B cell (primary cell): Measurements from ENCODE around the gene ART5. TPM values are rescaled to one million over a fixed set of nuclear protein-coding genes. Genes with fewer than 3 reads are reported as not detected.
"Not testable (repeated sequence)": the region's sequence is repeated elsewhere in the genome, so short reads cannot be mapped to it uniquely, and the experiment has no call there.

Experiments
- ATAC-seq: fragments of 200-7000 bp; cut with Tn5 transposase; one replicate; pipeline ENCODE4 v1.10.0; 2021; ENCODE audit warnings: low read depth, mild to moderate bottlenecking, moderate number of reproducible peaks, moderate library complexity
- CTCF ChIA-PET: fragments of 350-600 bp; sonication (Branson Sonifier 250); formaldehyde crosslinking; loops from one replicate; lab custom pipeline; 2021; ENCODE audit warnings: antibody characterized with exemption, inconsistent platforms; lab: Charles Lee
- POLR2A ChIA-PET: fragments of 350-600 bp; sonication (Branson Sonifier 250); formaldehyde crosslinking; loops from one replicate; lab custom pipeline; 2021; ENCODE audit warnings: antibody characterized with exemption; lab: Charles Lee
- DNase-seq: peaks from one replicate; pipeline ENCODE4 v3.0.0; 2013
- H2AFZ ChIP-seq: 2 replicates; pipeline ENCODE4 v1.6.1; 2012; ENCODE audit warnings: mild to moderate bottlenecking, low read depth, low read length; ENCODE audit not compliant: insufficient read depth, poor library complexity, severe bottlenecking
- H3K27ac ChIP-seq, 2 donors: 1 replicate in 1 of 2; 2 replicates in 1 of 2; pipeline ENCODE4 v1.5.1; 2012 to 2013; ENCODE audit warnings: low read length in 2 of 2, mild to moderate bottlenecking in 2 of 2, moderate library complexity in 1 of 2
- H3K27me3 ChIP-seq, 4 experiments: fragments of 200-600 bp in 1 of 4; sonication (generic) in 1 of 4; replicated peaks in 1 of 4; 1 replicate in 2 of 4; 2 replicates in 2 of 4; pipeline versions ENCODE4 v1.6.1 to v1.7.0; 2013 to 2016; ENCODE audit warnings: low read length in 3 of 4, mild to moderate bottlenecking in 2 of 4, mixed read lengths in 1 of 4, moderate library complexity in 1 of 4; ENCODE audit not compliant: insufficient read depth in 4 of 4, control insufficient read depth in 3 of 4; ENCODE audit errors: control extremely low read depth in 1 of 4
- H3K36me3 ChIP-seq, 2 experiments: replicated peaks in 1 of 2; 1 replicate in 1 of 2; 2 replicates in 1 of 2; pipeline versions ENCODE4 v1.6.1 to v1.7.1; 2013; ENCODE audit warnings: low read length in 1 of 2; ENCODE audit not compliant: insufficient read depth in 2 of 2, control insufficient read depth in 1 of 2; ENCODE audit errors: control extremely low read depth in 1 of 2, extremely low read depth in 1 of 2
- H3K4me1 ChIP-seq, 2 donors: fragments of 200-600 bp in 1 of 2; sonication (generic) in 1 of 2; 1 replicate in 1 of 2; 2 replicates in 1 of 2; pipeline versions ENCODE4 v1.5.1 to v1.6.1; 2013 to 2017; ENCODE audit warnings: low read length in 2 of 2; ENCODE audit not compliant: control insufficient read depth in 2 of 2, insufficient read depth in 2 of 2
- H3K4me2 ChIP-seq: replicated peaks from 2 replicates; pipeline ENCODE3; 2012; ENCODE audit warnings: mild to moderate bottlenecking, low read depth, low read length; ENCODE audit not compliant: poor library complexity, severe bottlenecking
- H3K4me3 ChIP-seq, 5 experiments: fragments of 200-600 bp in 1 of 5; sonication (generic) in 1 of 5; 1 replicate in 3 of 5; 2 replicates in 2 of 5; pipeline versions ENCODE4 v1.5.1 to v1.7.0; 2011 to 2016; ENCODE audit warnings: low read length in 4 of 5, mild to moderate bottlenecking in 4 of 5, low read depth in 2 of 5, control low read depth in 1 of 5, moderate library complexity in 1 of 5; ENCODE audit not compliant: insufficient read depth in 1 of 5; ENCODE audit errors: control extremely low read depth in 1 of 5, extremely low read depth in 1 of 5
- H3K79me2 ChIP-seq: fragments of 200-600 bp; sonication (generic); one replicate; pipeline ENCODE4 v1.6.0; 2016; ENCODE audit warnings: low read length; ENCODE audit not compliant: control insufficient read depth, insufficient read depth
- H3K9ac ChIP-seq: fragments of 200-600 bp; sonication (generic); 2 replicates; pipeline ENCODE4 v1.6.1; 2017; ENCODE audit warnings: mild to moderate bottlenecking, low read length, moderate library complexity
- H3K9me3 ChIP-seq, 3 donors: one replicate each; pipeline versions ENCODE4 v1.6.1 to v1.7.1; 2013; ENCODE audit warnings: low read length in 2 of 3; ENCODE audit not compliant: control insufficient read depth in 2 of 3, insufficient read depth in 1 of 3; ENCODE audit errors: control extremely low read depth in 1 of 3
- H4K20me1 ChIP-seq: 2 replicates; pipeline ENCODE4 v1.6.0; 2012; ENCODE audit warnings: mild to moderate bottlenecking, low read length; ENCODE audit not compliant: insufficient read depth, control insufficient read depth, poor library complexity, severe bottlenecking
- H3K27ac Mint-ChIP-seq: one replicate; pipeline ENCODE4 v1.8.0; 2021; ENCODE audit warnings: mixed read lengths
- H3K27me3 Mint-ChIP-seq: one replicate; pipeline ENCODE4 v1.8.0; 2021; ENCODE audit warnings: mixed read lengths
- H3K4me1 Mint-ChIP-seq: one replicate; pipeline ENCODE4 v1.8.0; 2021; ENCODE audit warnings: mixed read lengths
- H3K4me3 Mint-ChIP-seq: one replicate; pipeline ENCODE4 v1.8.0; 2021; ENCODE audit warnings: mixed read lengths
- H3K9me3 Mint-ChIP-seq: one replicate; pipeline ENCODE4 v1.8.0; 2022; ENCODE audit warnings: mixed read lengths; ENCODE audit not compliant: insufficient read depth
- WGBS: methylation state at CpG from one replicate; pipeline ENCODE4 v1.1.5; 2013; ENCODE audit warnings: missing lambda C conversion rate; ENCODE audit not compliant: insufficient coverage; 5-methylcytosine and 5-hydroxymethylcytosine counted together
- intact Hi-C: fragments of 100-400 bp; cut with micrococcal nuclease; formaldehyde crosslinking; loops from one replicate; pipeline ENCODE4 v1.10.0; 2022
- polyA plus RNA-seq: library from polyadenylated mRNA; depleted of rRNA; stranded (reverse); fragments of >200 nt; gene quantifications from 2 replicates; pipeline ENCODE4 v1.2.3, GENCODE V29; 2012
- total RNA-seq, 2 donors: library from RNA; stranded (reverse); fragments of 120-200 nt in 1 of 2; gene quantifications; 1 replicate in 1 of 2; 2 replicates in 1 of 2; pipeline versions ENCODE4 v1.2.3 to v1.2.4, GENCODE V29; 2013 to 2022

ART5 gene
- total and polyA plus RNA-seq, 2 donors (not counting 1 experiment from before 2014, with no cell fraction given) = not detected

DNA sequence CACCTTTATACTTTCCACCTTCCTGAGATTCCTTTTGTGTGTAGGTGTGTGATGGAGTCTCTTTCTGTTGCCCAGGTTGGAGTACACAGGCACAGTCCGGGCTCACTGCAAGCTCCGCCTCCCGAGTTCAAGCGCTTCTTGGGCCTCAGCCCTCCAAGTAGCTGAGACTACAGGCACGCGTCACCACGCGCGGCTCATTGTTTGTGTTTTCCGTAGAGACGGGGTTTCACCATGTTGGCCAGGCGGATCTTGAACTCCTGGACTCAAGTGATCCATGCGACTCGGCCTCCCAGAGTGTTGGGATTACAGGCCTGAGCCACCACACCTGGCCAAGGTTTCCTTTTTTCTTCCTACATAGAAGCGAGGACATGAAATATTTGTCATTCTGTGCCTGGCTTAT, 44.0 kb downstream of the ART5 start:
- H3K4me1 ChIP-seq, POLR2A ChIA-PET, H3K27me3 ChIP-seq, H4K20me1 ChIP-seq, ATAC-seq, H3K27me3 Mint-ChIP-seq, H3K4me2 ChIP-seq, CTCF ChIA-PET, DNase-seq, H3K27ac ChIP-seq, H3K9me3 ChIP-seq, H3K27ac Mint-ChIP-seq, H3K9ac ChIP-seq, H3K9me3 Mint-ChIP-seq, H3K4me3 ChIP-seq, H3K4me3 Mint-ChIP-seq, H3K4me1 Mint-ChIP-seq, intact Hi-C loops, H3K79me2 ChIP-seq, H2AFZ ChIP-seq, H3K36me3 ChIP-seq: not testable (repeated sequence)
- 96% methylated on average over 13 of the region's 15 CpGs for WGBS

DNA sequence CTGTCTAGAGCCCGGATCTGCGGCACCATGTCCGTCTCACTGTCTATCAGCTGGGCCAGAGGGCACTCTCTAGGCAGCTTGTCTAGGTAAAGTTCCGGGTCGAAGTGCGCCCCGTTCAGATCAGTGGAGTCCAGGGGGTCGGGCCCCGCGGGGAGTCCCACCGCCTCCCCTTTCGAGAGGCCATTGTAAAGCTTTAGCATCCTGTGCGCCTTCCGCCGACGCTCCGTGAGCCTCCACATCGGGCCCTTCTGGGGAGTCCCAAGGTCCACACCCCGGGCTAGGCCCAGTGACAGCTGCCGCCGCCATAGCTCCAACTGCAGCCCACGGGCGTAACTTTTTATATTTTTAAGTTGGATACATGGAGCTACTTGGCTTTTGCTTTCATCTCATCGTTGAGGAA, 50.5 kb downstream of the ART5 start:
- H3K27me3 Mint-ChIP-seq, POLR2A ChIA-PET, H3K4me3 ChIP-seq, CTCF ChIA-PET, H4K20me1 ChIP-seq, H2AFZ ChIP-seq, H3K4me1 Mint-ChIP-seq, H3K27me3 ChIP-seq, H3K27ac ChIP-seq, H3K4me1 ChIP-seq, H3K4me2 ChIP-seq, ATAC-seq, H3K27ac Mint-ChIP-seq, DNase-seq, intact Hi-C loops, H3K9me3 Mint-ChIP-seq, H3K4me3 Mint-ChIP-seq, H3K79me2 ChIP-seq, H3K9ac ChIP-seq, H3K36me3 ChIP-seq, H3K9me3 ChIP-seq: not testable (repeated sequence)
- 98% methylated on average over 18 of the region's 24 CpGs for WGBS

DNA sequence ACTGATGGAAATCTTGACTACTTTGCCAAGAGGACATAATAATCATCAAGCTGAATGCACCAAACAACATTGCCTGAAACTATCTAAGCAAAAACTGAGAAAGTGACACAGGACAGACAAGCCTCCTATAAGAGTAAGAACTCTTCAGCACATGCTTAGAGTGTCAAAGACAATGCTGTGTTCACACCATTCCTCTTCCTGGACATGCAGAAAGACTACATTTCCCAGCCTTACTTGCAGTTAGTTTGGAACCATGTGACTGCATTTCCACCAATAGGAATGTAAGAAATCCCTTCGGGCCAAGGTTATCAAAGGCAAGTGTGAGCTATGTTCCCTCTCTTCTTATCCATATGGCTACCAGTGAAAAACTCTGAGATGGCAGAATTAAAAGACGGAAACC, 51.6 kb downstream of the ART5 start:
- H3K4me3 Mint-ChIP-seq, H3K4me3 ChIP-seq, H3K4me1 ChIP-seq, H3K9me3 Mint-ChIP-seq, DNase-seq, H2AFZ ChIP-seq, H3K27ac Mint-ChIP-seq, CTCF ChIA-PET, H3K27ac ChIP-seq, H3K9me3 ChIP-seq, H3K9ac ChIP-seq, H3K4me1 Mint-ChIP-seq, H3K79me2 ChIP-seq, H4K20me1 ChIP-seq, H3K36me3 ChIP-seq, POLR2A ChIA-PET, intact Hi-C loops, H3K4me2 ChIP-seq, H3K27me3 Mint-ChIP-seq, H3K27me3 ChIP-seq, ATAC-seq: not testable (repeated sequence)
- 93% methylated on average over 2 of the region's 2 CpGs for WGBS

DNA sequence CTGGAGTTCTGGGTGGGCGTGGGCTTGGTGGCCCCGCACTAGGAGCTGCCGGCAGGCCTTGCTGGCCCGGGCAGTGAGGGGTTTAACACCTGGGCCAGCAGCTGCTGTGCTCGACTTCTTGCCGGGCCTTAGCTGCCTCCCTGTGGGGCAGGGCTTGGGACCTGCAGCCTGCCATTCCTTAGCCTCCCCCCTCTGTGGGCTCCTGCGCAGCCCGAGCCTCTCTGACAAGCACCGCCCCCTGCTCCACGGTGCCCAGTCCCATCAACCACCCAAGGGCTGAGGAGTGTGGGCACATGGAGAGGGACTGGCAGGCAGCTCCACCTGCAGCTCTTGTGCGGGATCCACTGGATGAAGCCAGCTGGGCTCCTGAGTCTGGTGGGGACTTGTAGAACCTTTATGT, 53.0 kb downstream of the ART5 start:
- DNase-seq, ATAC-seq, H3K4me3 ChIP-seq, H3K4me2 ChIP-seq, H3K36me3 ChIP-seq, H3K4me3 Mint-ChIP-seq, H3K27ac Mint-ChIP-seq, H3K27me3 ChIP-seq, H3K4me1 ChIP-seq, H3K9me3 ChIP-seq, CTCF ChIA-PET, intact Hi-C loops, POLR2A ChIA-PET, H2AFZ ChIP-seq, H3K4me1 Mint-ChIP-seq, H3K79me2 ChIP-seq, H3K27ac ChIP-seq, H3K9ac ChIP-seq, H3K9me3 Mint-ChIP-seq, H4K20me1 ChIP-seq: not testable (repeated sequence)
- WGBS = 91% methylated on average over 7 of the region's 11 CpGs
- H3K27me3 Mint-ChIP-seq = peaks cover 13% of the 10 kb centered on the region
